ENCODE measurements around the gene RBM15B.

DNA sequence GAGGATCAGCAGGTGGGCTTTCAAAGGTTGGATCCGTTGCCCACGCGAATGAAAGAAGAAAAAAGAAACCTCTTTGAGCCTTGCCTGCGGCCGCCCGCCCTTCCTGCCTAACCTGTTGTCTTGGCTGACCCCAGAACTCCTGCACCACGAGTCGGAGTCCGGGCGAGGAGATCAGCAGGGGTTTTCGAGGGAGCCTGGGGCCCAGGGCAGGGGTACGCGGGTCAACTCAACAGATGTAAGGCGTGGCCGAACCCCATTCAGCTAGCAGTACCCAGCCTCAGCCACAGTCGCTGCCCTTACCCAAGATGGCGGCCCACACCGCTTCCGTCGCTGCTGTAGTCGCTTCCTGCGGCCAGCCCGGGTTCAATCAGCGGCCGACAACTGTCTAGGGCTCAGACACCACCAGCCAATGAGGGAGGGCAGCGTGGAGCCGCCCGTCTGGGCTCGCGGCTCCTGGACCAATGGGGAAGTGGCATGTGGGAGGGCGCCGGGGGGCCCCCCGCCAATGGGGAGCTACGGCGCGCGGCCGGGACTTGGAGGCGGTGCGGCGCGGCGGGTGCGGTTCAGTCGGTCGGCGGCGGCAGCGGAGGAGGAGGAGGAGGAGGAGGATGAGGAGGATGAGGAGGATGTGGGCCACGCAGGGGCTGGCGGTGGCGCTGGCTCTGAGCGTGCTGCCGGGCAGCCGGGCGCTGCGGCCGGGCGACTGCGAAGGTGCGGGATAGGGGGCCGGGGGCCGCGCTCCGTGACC is 6.2 kb upstream of the RBM15B start, which contains the start of gene MANF:
- peak; percentile 24 to 51 for TF ChIP-seq POLR2A (IDR thresholded peaks at IDR 0.05)
- TF ChIP-seq, protein P1, sequence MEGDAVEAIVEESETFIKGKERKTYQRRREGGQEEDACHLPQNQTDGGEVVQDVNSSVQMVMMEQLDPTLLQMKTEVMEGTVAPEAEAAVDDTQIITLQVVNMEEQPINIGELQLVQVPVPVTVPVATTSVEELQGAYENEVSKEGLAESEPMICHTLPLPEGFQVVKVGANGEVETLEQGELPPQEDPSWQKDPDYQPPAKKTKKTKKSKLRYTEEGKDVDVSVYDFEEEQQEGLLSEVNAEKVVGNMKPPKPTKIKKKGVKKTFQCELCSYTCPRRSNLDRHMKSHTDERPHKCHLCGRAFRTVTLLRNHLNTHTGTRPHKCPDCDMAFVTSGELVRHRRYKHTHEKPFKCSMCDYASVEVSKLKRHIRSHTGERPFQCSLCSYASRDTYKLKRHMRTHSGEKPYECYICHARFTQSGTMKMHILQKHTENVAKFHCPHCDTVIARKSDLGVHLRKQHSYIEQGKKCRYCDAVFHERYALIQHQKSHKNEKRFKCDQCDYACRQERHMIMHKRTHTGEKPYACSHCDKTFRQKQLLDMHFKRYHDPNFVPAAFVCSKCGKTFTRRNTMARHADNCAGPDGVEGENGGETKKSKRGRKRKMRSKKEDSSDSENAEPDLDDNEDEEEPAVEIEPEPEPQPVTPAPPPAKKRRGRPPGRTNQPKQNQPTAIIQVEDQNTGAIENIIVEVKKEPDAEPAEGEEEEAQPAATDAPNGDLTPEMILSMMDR (IDR thresholded peaks at IDR 0.05), result no peak
